Endothelial cell of umbilical vein (primary cell): ENCODE results near the gene TRABD. TPM values are rescaled to one million over a fixed set of nuclear protein-coding genes. Genes with fewer than 3 reads are reported as not detected.
A peak's percentile ranks its signal among the peaks of the same experiment; 100 is the strongest.

Source experiments
- Bru-seq: library from RNA; stranded (reverse); fragments of 400-500 nt; gene quantifications from one replicate; lab custom pipeline; 2021; lab: Mats Ljungman, UMichigan
- BruChase-seq, 2 experiments: library from RNA; stranded (reverse); fragments of 400-500 nt; gene quantifications; one replicate each; lab custom pipeline; 2021; lab: Mats Ljungman, UMichigan
- BruUV-seq: library from RNA; stranded (reverse); fragments of 400-500 nt; replicated peaks from 2 replicates; lab custom pipeline; 2021; lab: Mats Ljungman, UMichigan
- CTCF ChIA-PET: fragments of 300-600, 350-600 bp; sonication (Branson Sonifier 250); formaldehyde crosslinking; loops from one replicate; lab custom pipeline; 2021; ENCODE audit warnings: antibody characterized with exemption, inconsistent platforms; lab: Charles Lee
- POLR2A ChIA-PET: fragments of 300-600, 350-600 bp; sonication (Branson Sonifier 250); formaldehyde crosslinking; loops from one replicate; lab custom pipeline; 2021; ENCODE audit warnings: antibody characterized with exemption, inconsistent platforms; lab: Charles Lee
- DNase-seq: peaks from one replicate; pipeline ENCODE4 v3.0.0-alpha.2; 2011; ENCODE audit warnings: low read depth, low spot score
- FAIRE-seq: peaks from 2 replicates; lab custom pipeline; 2011; peaks lifted over from hg19 to GRCh38; lab: Jason Lieb, UNC
- H2AFZ ChIP-seq: 2 replicates; pipeline ENCODE4 v1.6.0; 2012; ENCODE audit warnings: low read depth, low read length, control low read depth, inconsistent platforms
- H3K27ac ChIP-seq: 2 replicates; pipeline ENCODE4 v1.5.1; 2011; ENCODE audit warnings: low read depth, mild to moderate bottlenecking, control low read depth, low read length, moderate library complexity; ENCODE audit not compliant: insufficient read depth
- H3K27me3 ChIP-seq, 2 experiments: 2 replicates each; pipeline versions ENCODE4 v1.6.0 to v1.6.1; 2011; ENCODE audit warnings: low read length in 2 of 2, mixed read lengths in 1 of 2; ENCODE audit not compliant: control insufficient read depth in 2 of 2, insufficient read depth in 2 of 2
- H3K36me3 ChIP-seq, 2 experiments: 2 replicates in 1 of 2; 3 replicates in 1 of 2; pipeline ENCODE4 v1.5.1; 2011; ENCODE audit warnings: low read length in 2 of 2, mild to moderate bottlenecking in 1 of 2, moderate library complexity in 1 of 2; ENCODE audit not compliant: control insufficient read depth in 2 of 2, insufficient read depth in 2 of 2; ENCODE audit errors: extremely low read depth in 1 of 2
- H3K4me1 ChIP-seq: 3 replicates; pipeline ENCODE4 v1.5.1; 2011; ENCODE audit warnings: mild to moderate bottlenecking, low read length; ENCODE audit not compliant: control insufficient read depth, insufficient read depth; ENCODE audit errors: extremely low read depth
- H3K4me2 ChIP-seq: 2 replicates; pipeline ENCODE4 v1.6.1; 2011; ENCODE audit warnings: low read length, control low read depth, mixed read lengths; ENCODE audit not compliant: insufficient read depth
- H3K4me3 ChIP-seq, 3 experiments: fragments of 200-600 bp in 1 of 3; sonication (generic), shearing (Covaris generic) in 1 of 3; replicated peaks in 1 of 3; 2 replicates each; pipeline ENCODE4 v1.5.1; 2011 to 2016; ENCODE audit warnings: control low read depth in 3 of 3, low read length in 3 of 3, mild to moderate bottlenecking in 2 of 3, inconsistent platforms in 1 of 3, low read depth in 1 of 3, moderate library complexity in 1 of 3; ENCODE audit not compliant: insufficient read depth in 1 of 3
- H3K79me2 ChIP-seq: 2 replicates; pipeline ENCODE4 v1.6.0; 2012; ENCODE audit warnings: low read length, inconsistent platforms; ENCODE audit not compliant: control insufficient read depth, insufficient read depth
- H3K9ac ChIP-seq: replicated peaks from 2 replicates; pipeline ENCODE3; 2011; ENCODE audit warnings: low read length, control low read depth; ENCODE audit not compliant: insufficient read depth; ENCODE audit errors: extremely low read depth
- H3K9me1 ChIP-seq: replicated peaks from 3 replicates; pipeline ENCODE4 v1.6.0; 2011; ENCODE audit warnings: mild to moderate bottlenecking, low read length; ENCODE audit not compliant: control insufficient read depth, insufficient read depth; ENCODE audit errors: extremely low read depth
- H3K9me3 ChIP-seq: replicated peaks from 2 replicates; pipeline ENCODE4 v1.5.1; 2012; ENCODE audit warnings: low read length, inconsistent platforms; ENCODE audit not compliant: control insufficient read depth, insufficient read depth
- H4K20me1 ChIP-seq: replicated peaks from 2 replicates; pipeline ENCODE3; 2011; ENCODE audit warnings: mild to moderate bottlenecking, low read length; ENCODE audit not compliant: control insufficient read depth, insufficient read depth; ENCODE audit errors: extremely low read depth
- CTCF ChIP-seq, 2 donors: IDR thresholded peaks; 1 replicate in 1 of 2; 2 replicates in 1 of 2; pipeline ENCODE4 v1.5.1; 2011; ENCODE audit warnings: low read length in 2 of 2, mild to moderate bottlenecking in 2 of 2, moderate library complexity in 2 of 2, control low read depth in 1 of 2, inconsistent platforms in 1 of 2, low read depth in 1 of 2; ENCODE audit not compliant: insufficient read depth in 1 of 2; ENCODE audit errors: extremely low read depth in 1 of 2
- EZH2 ChIP-seq: IDR thresholded peaks from 2 replicates; pipeline ENCODE4 v1.6.1; 2012; ENCODE audit warnings: borderline replicate concordance, low read depth, mild to moderate bottlenecking, moderate library complexity, low read length, inconsistent platforms; ENCODE audit not compliant: severe bottlenecking
- FOS ChIP-seq: IDR thresholded peaks from 2 replicates; pipeline ENCODE4 v1.6.1; 2011; ENCODE audit warnings: mild to moderate bottlenecking, low read length, moderate library complexity, borderline replicate concordance; ENCODE audit not compliant: insufficient read depth
- GATA2 ChIP-seq: IDR thresholded peaks from 2 replicates; pipeline ENCODE4 v1.7.0; 2011; ENCODE audit warnings: low read depth, mild to moderate bottlenecking, moderate library complexity, mixed read lengths, low read length; ENCODE audit not compliant: insufficient read length, insufficient read depth
- MAX ChIP-seq: IDR thresholded peaks from 2 replicates; pipeline ENCODE4 v1.6.1; 2011; ENCODE audit not compliant: insufficient read depth, insufficient read length
- MYC ChIP-seq: IDR thresholded peaks from one replicate; pipeline ENCODE4 v1.6.1; 2011; ENCODE audit warnings: mild to moderate bottlenecking, low read depth, low read length
- POLR2A ChIP-seq: IDR thresholded peaks from 2 replicates; pipeline ENCODE4 v1.6.1; 2012; ENCODE audit warnings: low read depth, mild to moderate bottlenecking, control low read depth, low read length
- POLR2AphosphoS5 ChIP-seq: IDR thresholded peaks from 2 replicates; pipeline ENCODE4 v1.6.1; 2012; ENCODE audit warnings: low read depth, mild to moderate bottlenecking, control low read depth, low read length, moderate library complexity; ENCODE audit not compliant: insufficient read depth
- dilution Hi-C: fragments of 300-500 bp; cut with MboI; formaldehyde crosslinking; loops from one replicate; pipeline ENCODE4 v1.15.0; 2019; ENCODE audit warnings: low sequenced_read_pairs; ENCODE audit not compliant: extremely low pct_ligation_motif_present
- intact Hi-C: fragments of 100-400 bp; cut with micrococcal nuclease; formaldehyde crosslinking; loops from one replicate; pipeline ENCODE4 v1.10.0; 2022
- long read RNA-seq: library from polyadenylated mRNA; stranded (forward); transcript quantifications from one replicate; pipeline ENCODE4 v2.0.0, GENCODE V29; 2021
- polyA minus RNA-seq, 3 experiments: library from RNA; depleted of rRNA, polyadenylated mRNA; stranded (reverse); fragments of >200 nt; gene quantifications; 1 replicate in 1 of 3; 2 replicates in 2 of 3; pipeline ENCODE4 v1.2.3, GENCODE V29; 2011
- polyA plus RNA-seq, 4 experiments: library from polyadenylated mRNA; depleted of rRNA in 3 of 4; stranded (reverse) in 3 of 4; unstranded in 1 of 4; fragments of >200 nt; gene quantifications; 2 replicates each; pipeline versions ENCODE4 v1.2.1 to v1.2.3, GENCODE V29; 2011 to 2012; ENCODE audit warnings: missing spikeins in 1 of 4
- total RNA-seq: library from RNA; stranded (reverse); gene quantifications from 2 replicates; pipeline ENCODE4 v1.2.3, GENCODE V29; 2021

TRABD gene
- total RNA-seq (46.8 and 48.9 TPM in 2 replicates), polyA plus RNA-seq (48.4 and 58.2 TPM in 2 replicates), polyA minus RNA-seq (18.8 and 26.1 TPM in 2 replicates), Bru-seq, nascent RNA (percentile 51 among the genes with signal in this experiment), BruChase-seq, experiment 1, labeled RNA remaining after a 6-hour chase (percentile 80 among the genes with signal in this experiment), BruChase-seq, experiment 2, labeled RNA remaining after a 2-hour chase (percentile 72 among the genes with signal in this experiment)
- polyA plus RNA-seq (2011; cell fraction: cytosol; rRNA removed): 30.5 and 40.0 TPM in 2 replicates
- 153 and 173 TPM in 2 replicates for polyA plus RNA-seq (2011; cell fraction: nucleus; rRNA removed)
- 33.6 and 37.7 TPM in 2 replicates for polyA plus RNA-seq (2012)
- 23.2 TPM for polyA minus RNA-seq (2011; cell fraction: cytosol; rRNA and poly(A)+ RNA removed)
- 18.4 and 27.3 TPM in 2 replicates for polyA minus RNA-seq (2011; cell fraction: nucleus; rRNA and poly(A)+ RNA removed)
- long read RNA-seq, transcript TRABD-206 (2 exons, 1,661 nt): minor isoform, 6 of 120 reads
- long read RNA-seq, transcript TRABD-201 (10 exons, 2,329 nt): minor isoform, 12 of 120 reads
- long read RNA-seq, transcript TRABD-202 (10 exons, 2,272 nt): major isoform, 40 of 120 reads
- long read RNA-seq, partial matches to known transcripts: 13 of 120 reads
- long read RNA-seq, other reads (novel, unspliced or antisense): 47 of 120 reads

GRCh38 chr22:50185375-50186087, at the start of gene TRABD:
TSS of gene TRABD (plus strand) at chr22:50185913. CDS start at chr22:50193061, 7,148 bp downstream.
- Histone ChIP-seq H3K27me3 (no peaks in the 10 kb centered on the region), H3K4me2 (peak within 1 kb of the TSS; percentile 51), H3K79me2 (peaks cover 41% of the 10 kb centered on the region), H3K27ac (peak within 1 kb of the TSS; percentile 10), H3K4me3 (peak within 1 kb of the TSS; percentile 41 to 77 (median 42)), H3K4me1 (peaks cover 31% of the 10 kb centered on the region), H3K9ac (peak within 1 kb of the TSS; percentile 45), H3K9me3 (no peaks in the 10 kb centered on the region), H2AFZ (peak within 1 kb of the TSS; percentile 92), H4K20me1 (no peaks in the 10 kb centered on the region), H3K36me3 (no peaks in the 10 kb centered on the region), H3K9me1 (no peaks in the 10 kb centered on the region)
- CTCF ChIA-PET: no interaction called here
- BruUV-seq: no TSS peak
- DNase-seq: peak; percentile 84
- intact Hi-C loops: loop anchor here (2.0 kb wide), 1 partner anchor 15 kb away; the partner anchor contains the start of gene SELENOO
- no peak for TF ChIP-seq MYC
- TF ChIP-seq MAX: no peak
- no peak for TF ChIP-seq GATA2
- TF ChIP-seq POLR2A: no peak
- TF ChIP-seq CTCF (IDR thresholded peaks at IDR 0.05; ENCODE audit: extremely low read depth in 1 of 2, insufficient read depth in 1 of 2, low read depth in 1 of 2, low read length in 2 of 2): no peak
- no peak for TF ChIP-seq POLR2AphosphoS5
- no peak for TF ChIP-seq EZH2
- TF ChIP-seq FOS: no peak
- POLR2A ChIA-PET: no interaction called here
- FAIRE-seq: peak; percentile 59
- dilution Hi-C loops: no loop called here
